K562 (cell line): Measurements from ENCODE around the gene AUNIP. TPM values are rescaled to one million over a fixed set of nuclear protein-coding genes. Genes with fewer than 3 reads are reported as not detected.

ENCODE experiments used
- CBX2 ChIP-seq: fragments of 200-600 bp; sonication (generic); IDR thresholded peaks from one replicate; pipeline ENCODE4 v1.6.1; 2012; ENCODE audit warnings: mild to moderate bottlenecking, low read length, inconsistent platforms; ENCODE audit not compliant: insufficient read depth, poor library complexity, severe bottlenecking
- ETV6 ChIP-seq, 3 experiments: fragments of 150-350 bp in 1 of 3; sonication (generic) in 1 of 3; formaldehyde crosslinking in 1 of 3; IDR thresholded peaks; 2 replicates each; pipeline versions ENCODE4 v1.6.1 to v1.8.0; 2014 to 2022; ENCODE audit warnings: borderline replicate concordance in 2 of 3, low read depth in 2 of 3, antibody characterized with exemption in 1 of 3, low read length in 1 of 3, mild to moderate bottlenecking in 1 of 3, missing genetic modification reagents in 1 of 3
- HNRNPUL1 ChIP-seq: fragments of 200-400 bp; formaldehyde crosslinking; IDR thresholded peaks from 2 replicates; pipeline ENCODE4 v1.6.1; 2017; ENCODE audit warnings: low read length
- JUND ChIP-seq, 2 experiments: IDR thresholded peaks; 2 replicates in 1 of 2; 3 replicates in 1 of 2; pipeline ENCODE4 v1.6.1; 2011; ENCODE audit warnings: borderline replicate concordance in 2 of 2, low read depth in 2 of 2, low read length in 2 of 2, improper control_type of control experiment in 1 of 2, missing biosample characterization in 1 of 2, missing genetic modification characterization in 1 of 2, missing genetic modification reagents in 1 of 2
- NKRF ChIP-seq: fragments of 450-650 bp; IDR thresholded peaks from 2 replicates; pipeline ENCODE4 v1.6.1; 2016; ENCODE audit warnings: borderline replicate concordance
- NUFIP1 ChIP-seq: fragments of 450-650 bp; IDR thresholded peaks from 2 replicates; pipeline ENCODE4 v1.6.1; 2018; ENCODE audit not compliant: partially characterized antibody
- PHB ChIP-seq: fragments of 250-450 bp; sonication (Bioruptor Pico); IDR thresholded peaks from 2 replicates; pipeline ENCODE4 v1.5.0; 2021
- POLR2B ChIP-seq: fragments of 450-650 bp; IDR thresholded peaks from 2 replicates; pipeline ENCODE4 v1.6.1; 2018; ENCODE audit warnings: low read depth; ENCODE audit not compliant: partially characterized antibody
- RBM34 ChIP-seq: fragments of 200-400 bp; formaldehyde crosslinking; IDR thresholded peaks from 2 replicates; pipeline ENCODE4 v1.6.1; 2018; ENCODE audit warnings: low read length, borderline replicate concordance; ENCODE audit not compliant: insufficient read depth
- SUPT5H ChIP-seq: fragments of 450-650 bp; IDR thresholded peaks from 2 replicates; pipeline ENCODE4 v1.6.1; 2016
- TAF7 ChIP-seq: fragments of 450-650 bp; IDR thresholded peaks from 2 replicates; pipeline ENCODE4 v1.6.1; 2016; ENCODE audit warnings: missing genetic modification characterization, missing compliant biosample characterization
- TGIF2 ChIP-seq: sonication (generic); formaldehyde crosslinking; IDR thresholded peaks from 2 replicates; pipeline ENCODE4 v1.8.1; 2022; ENCODE audit warnings: mild to moderate bottlenecking, missing genetic modification reagents, moderate library complexity
- ZBTB2 ChIP-seq: fragments of 450-650 bp; IDR thresholded peaks from 2 replicates; pipeline ENCODE4 v1.6.1; 2016; ENCODE audit warnings: antibody characterized with exemption
- ZFP30 ChIP-seq: fragments of 250-450 bp; sonication (Bioruptor Pico); IDR thresholded peaks from 2 replicates; pipeline ENCODE4 v1.8.0; 2022; ENCODE audit warnings: moderate library complexity, mild to moderate bottlenecking, inconsistent platforms, borderline replicate concordance
- ZNF384 ChIP-seq: IDR thresholded peaks from 2 replicates; pipeline ENCODE4 v1.6.1; 2012; ENCODE audit warnings: low read depth, low read length, improper control_type of control experiment
- ZNF431 ChIP-seq: sonication (generic); formaldehyde crosslinking; IDR thresholded peaks from 2 replicates; pipeline ENCODE4 v1.8.0; 2022; ENCODE audit warnings: mild to moderate bottlenecking, missing genetic modification reagents
- ZNF551 ChIP-seq: fragments of 250-450 bp; sonication (Bioruptor Pico); IDR thresholded peaks from 2 replicates; pipeline ENCODE4 v1.5.0; 2021; ENCODE audit warnings: mild to moderate bottlenecking, moderate library complexity
- ZNF57 ChIP-seq: fragments of 450-650 bp; formaldehyde crosslinking; IDR thresholded peaks from 2 replicates; pipeline ENCODE4 v1.4.0; 2020; ENCODE audit warnings: mild to moderate bottlenecking, moderate library complexity
- ZZZ3 ChIP-seq: fragments of 450-650 bp; IDR thresholded peaks from 2 replicates; pipeline ENCODE4 v1.6.1; 2016; ENCODE audit warnings: antibody characterized with exemption, mild to moderate bottlenecking, moderate library complexity
- polyA plus RNA-seq, 8 experiments: library from polyadenylated mRNA; depleted of rRNA in 4 of 8; stranded (reverse) in 5 of 8; unstranded in 3 of 8; fragments of >200 nt; fragmentation: Nextera tagmentation in 2 of 8; fragmentation: Illumina TruSeq in 1 of 8; extraction: Ambion mirVana in 2 of 8; extraction: Trizol in 1 of 8; gene quantifications; 2 replicates each; pipeline versions ENCODE4 v1.2.1 to v1.2.3, GENCODE V29; 2011 to 2014; ENCODE audit warnings: inconsistent platforms in 1 of 8, missing spikeins in 1 of 8
- total RNA-seq, 7 experiments: library from RNA; depleted of rRNA in 6 of 7; stranded (reverse); fragments of >200 nt in 6 of 7; fragmentation: Illumina TruSeq in 2 of 7; extraction: Trizol in 2 of 7; gene quantifications; 2 replicates each; pipeline versions ENCODE4 v1.2.1 to v1.2.3, GENCODE V29; 2011 to 2021; ENCODE audit warnings: low replicate concordance in 1 of 7
- TF ChIP-seq, protein P1 (sequence below): sonication (generic); formaldehyde crosslinking; IDR thresholded peaks from 2 replicates; pipeline ENCODE4 v1.8.1; 2023; ENCODE audit warnings: missing genetic modification reagents, mild to moderate bottlenecking, borderline replicate concordance

Gene AUNIP
- total and polyA plus RNA-seq, 9 of the 15 experiments (the other 6 are each of a cell fraction or from before 2014, with no cell fraction given): 12.1 to 53.8 (median 47.1) TPM

DNA sequence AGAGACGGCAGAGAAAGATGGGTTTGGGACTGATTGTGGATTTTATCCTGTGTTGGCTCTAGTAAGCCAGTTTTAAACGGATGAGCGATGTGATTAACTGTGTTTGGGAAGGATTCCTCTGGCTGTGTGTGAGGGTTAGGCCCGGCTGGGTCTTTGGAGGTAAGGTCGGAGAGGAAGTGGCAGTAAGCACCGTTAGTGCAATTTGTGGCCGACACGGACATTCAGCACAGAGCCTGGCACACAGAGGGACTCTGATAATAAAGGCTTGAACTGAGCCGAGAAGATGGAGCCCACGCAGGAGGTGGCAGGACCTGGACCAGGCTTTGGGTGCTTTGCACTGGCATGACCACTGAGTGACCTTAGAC is 38.2 kb downstream of the AUNIP start (continued):
- TF ChIP-seq NKRF (peak; percentile 10; the same call in 1 of the 2 replicates), ETV6 (IDR thresholded peaks at IDR 0.05; ENCODE audit: borderline replicate concordance in 1 of 2, low read depth in 2 of 2, low read length in 1 of 2) (no peak), ETV6 (CRISPR knock-in tag; IDR thresholded peaks at IDR 0.05; ENCODE audit: borderline replicate concordance) (no peak), RBM34 (no peak), HNRNPUL1 (0 out of 2 replicates have a peak, but pooled peaks have one; percentile 3), PHB (0 out of 2 replicates have a peak, but pooled peaks have one; percentile 70), ZFP30 (no peak), ZZZ3 (no peak), TAF7 (tag) (no peak), ZNF551 (CRISPR knock-in tag) (no peak), JUND (IDR thresholded peaks at IDR 0.05; ENCODE audit: borderline replicate concordance, low read depth, low read length) (no peak), JUND (tag; IDR thresholded peaks at IDR 0.05; ENCODE audit: borderline replicate concordance, low read depth, low read length) (no peak), ZNF431 (CRISPR knock-in tag) (no peak), SUPT5H (0 out of 2 replicates have a peak, but pooled peaks have one; percentile 43), TGIF2 (no peak), POLR2B (peak; percentile 15), ZNF384 (no peak), ZNF57 (CRISPR knock-in tag) (no peak), CBX2 (no peak), NUFIP1 (no peak), ZBTB2 (no peak)
- TF ChIP-seq, protein P1, sequence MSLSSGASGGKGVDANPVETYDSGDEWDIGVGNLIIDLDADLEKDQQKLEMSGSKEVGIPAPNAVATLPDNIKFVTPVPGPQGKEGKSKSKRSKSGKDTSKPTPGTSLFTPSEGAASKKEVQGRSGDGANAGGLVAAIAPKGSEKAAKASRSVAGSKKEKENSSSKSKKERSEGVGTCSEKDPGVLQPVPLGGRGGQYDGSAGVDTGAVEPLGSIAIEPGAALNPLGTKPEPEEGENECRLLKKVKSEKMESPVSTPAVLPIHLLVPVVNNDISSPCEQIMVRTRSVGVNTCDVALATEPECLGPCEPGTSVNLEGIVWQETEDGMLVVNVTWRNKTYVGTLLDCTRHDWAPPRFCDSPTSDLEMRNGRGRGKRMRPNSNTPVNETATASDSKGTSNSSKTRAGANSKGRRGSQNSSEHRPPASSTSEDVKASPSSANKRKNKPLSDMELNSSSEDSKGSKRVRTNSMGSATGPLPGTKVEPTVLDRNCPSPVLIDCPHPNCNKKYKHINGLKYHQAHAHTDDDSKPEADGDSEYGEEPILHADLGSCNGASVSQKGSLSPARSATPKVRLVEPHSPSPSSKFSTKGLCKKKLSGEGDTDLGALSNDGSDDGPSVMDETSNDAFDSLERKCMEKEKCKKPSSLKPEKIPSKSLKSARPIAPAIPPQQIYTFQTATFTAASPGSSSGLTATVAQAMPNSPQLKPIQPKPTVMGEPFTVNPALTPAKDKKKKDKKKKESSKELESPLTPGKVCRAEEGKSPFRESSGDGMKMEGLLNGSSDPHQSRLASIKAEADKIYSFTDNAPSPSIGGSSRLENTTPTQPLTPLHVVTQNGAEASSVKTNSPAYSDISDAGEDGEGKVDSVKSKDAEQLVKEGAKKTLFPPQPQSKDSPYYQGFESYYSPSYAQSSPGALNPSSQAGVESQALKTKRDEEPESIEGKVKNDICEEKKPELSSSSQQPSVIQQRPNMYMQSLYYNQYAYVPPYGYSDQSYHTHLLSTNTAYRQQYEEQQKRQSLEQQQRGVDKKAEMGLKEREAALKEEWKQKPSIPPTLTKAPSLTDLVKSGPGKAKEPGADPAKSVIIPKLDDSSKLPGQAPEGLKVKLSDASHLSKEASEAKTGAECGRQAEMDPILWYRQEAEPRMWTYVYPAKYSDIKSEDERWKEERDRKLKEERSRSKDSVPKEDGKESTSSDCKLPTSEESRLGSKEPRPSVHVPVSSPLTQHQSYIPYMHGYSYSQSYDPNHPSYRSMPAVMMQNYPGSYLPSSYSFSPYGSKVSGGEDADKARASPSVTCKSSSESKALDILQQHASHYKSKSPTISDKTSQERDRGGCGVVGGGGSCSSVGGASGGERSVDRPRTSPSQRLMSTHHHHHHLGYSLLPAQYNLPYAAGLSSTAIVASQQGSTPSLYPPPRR: no peak
